ENCODE data around the gene FHIT.
"Not testable (repeated sequence)": the region's sequence is repeated elsewhere in the genome, so short reads cannot be mapped to it uniquely, and the experiment has no call there.

Gene FHIT

GRCh38 chr3:60737633-60738399, 513.4 kb downstream of the FHIT start:
- no peak for DNase-seq (ENCODE audit: low read depth in 1 of 2, low spot score in 1 of 2)

- no peak for DNase-seq (ENCODE audit: low read depth in 1 of 2, low spot score in 1 of 2)
These were observed 520.9 kb downstream of the FHIT start for GRCh38 chr3:60730371-60730770.

- DNase-seq (ENCODE audit: low read depth in 1 of 2, low spot score in 1 of 2) = no peak
These were observed 522.2 kb downstream of the FHIT start for GRCh38 chr3:60729056-60729455.

GRCh38 chr3:60728006-60728405, 523.2 kb downstream of the FHIT start:
- no peak for DNase-seq (ENCODE audit: low read depth in 1 of 2, low spot score in 1 of 2)

GRCh38 chr3:60720736-60721135, 530.5 kb downstream of the FHIT start:
- DNase-seq (ENCODE audit: low read depth in 1 of 2, low spot score in 1 of 2) = no peak

- no peak for DNase-seq (ENCODE audit: low read depth in 1 of 2, low spot score in 1 of 2)
These were observed 534.7 kb downstream of the FHIT start for GRCh38 chr3:60716573-60716972.

- DNase-seq (ENCODE audit: low read depth in 1 of 2, low spot score in 1 of 2) = no peak
These were observed 542.9 kb downstream of the FHIT start for GRCh38 chr3:60708191-60708975.

GRCh38 chr3:60707452-60708020, 543.7 kb downstream of the FHIT start:
- DNase-seq (ENCODE audit: low read depth in 1 of 2, low spot score in 1 of 2) = no peak

- no peak for DNase-seq (ENCODE audit: low read depth in 1 of 2, low spot score in 1 of 2)
These were observed 547.1 kb downstream of the FHIT start for GRCh38 chr3:60703956-60704736.

- DNase-seq (ENCODE audit: low read depth in 1 of 2, low spot score in 1 of 2) = no peak
These were observed 548.2 kb downstream of the FHIT start for GRCh38 chr3:60703008-60703407.

GRCh38 chr3:60698117-60698516, 553.1 kb downstream of the FHIT start:
- DNase-seq (ENCODE audit: low read depth in 1 of 2, low spot score in 1 of 2) = no peak

- no peak for DNase-seq (ENCODE audit: low read depth in 1 of 2, low spot score in 1 of 2)
These were observed 554.1 kb downstream of the FHIT start for GRCh38 chr3:60697132-60697531.

GRCh38 chr3:60696428-60697125, 554.7 kb downstream of the FHIT start:
- DNase-seq (ENCODE audit: low read depth in 1 of 2, low spot score in 1 of 2) = no peak

- no peak for DNase-seq (ENCODE audit: low read depth in 1 of 2, low spot score in 1 of 2)
These were observed 575.8 kb downstream of the FHIT start for GRCh38 chr3:60675424-60675823.

- no peak for DNase-seq (ENCODE audit: low read depth in 1 of 2, low spot score in 1 of 2)
These were observed 576.4 kb downstream of the FHIT start for GRCh38 chr3:60674870-60675269.

- no peak for DNase-seq (ENCODE audit: low read depth in 1 of 2, low spot score in 1 of 2)
These were observed 578.1 kb downstream of the FHIT start for GRCh38 chr3:60673123-60673522.

- DNase-seq (ENCODE audit: low read depth in 1 of 2, low spot score in 1 of 2) = not testable (repeated sequence)
These were observed 578.9 kb downstream of the FHIT start for GRCh38 chr3:60672337-60672736.

- DNase-seq (ENCODE audit: low read depth in 1 of 2, low spot score in 1 of 2) = no peak
These were observed 581.6 kb downstream of the FHIT start for GRCh38 chr3:60669636-60670035.

GRCh38 chr3:60660026-60660425, 591.2 kb downstream of the FHIT start:
- DNase-seq (ENCODE audit: low read depth in 1 of 2, low spot score in 1 of 2) = no peak

- DNase-seq (ENCODE audit: low read depth in 1 of 2, low spot score in 1 of 2) = no peak
These were observed 592.2 kb downstream of the FHIT start for GRCh38 chr3:60659098-60659497.

GRCh38 chr3:60657972-60658371, 593.3 kb downstream of the FHIT start:
- no peak for DNase-seq (ENCODE audit: low read depth in 1 of 2, low spot score in 1 of 2)

Data from activated T-helper 1 cell treated with anti-CD3 and anti-CD28 coated beads, Interleukin-2, amount 50 U/mL, for 16 hours (primary cell).